ENCODE measurements around the gene IL4I1.
A peak's percentile ranks its signal among the peaks of the same experiment; 100 is the strongest.

IL4I1 gene

GRCh38 chr19:49877879-49878743 is 18.6 kb downstream of the IL4I1 start:
- peak; percentile 97 for DNase-seq (ENCODE audit: low spot score)

GRCh38 chr19:49877020-49877878 is 19.4 kb downstream of the IL4I1 start, which contains the start of the genes AKT1S1 and TBC1D17:
Gene AKT1S1 (minus strand): TSS chr19:49877355. CDS start chr19:49873295, 4,060 bp downstream.
Gene TBC1D17 (plus strand): TSS chr19:49877702. CDS start chr19:49877724, 22 bp downstream.
- DNase-seq (ENCODE audit: low spot score) = peak; percentile 93

- peak; percentile 90 for DNase-seq (ENCODE audit: low spot score)
These were observed 20.2 kb downstream of the IL4I1 start for GRCh38 chr19:49876422-49877019.

- DNase-seq (ENCODE audit: low spot score) = peak; percentile 77
These were observed 20.7 kb downstream of the IL4I1 start for GRCh38 chr19:49875857-49876421.

- no peak for DNase-seq (ENCODE audit: low spot score)
These were observed 21.5 kb downstream of the IL4I1 start for GRCh38 chr19:49875177-49875576.

GRCh38 chr19:49874503-49875157 is 22.1 kb downstream of the IL4I1 start:
- DNase-seq (ENCODE audit: low spot score) = no peak

- DNase-seq (ENCODE audit: low spot score) = no peak
These were observed 22.9 kb downstream of the IL4I1 start for GRCh38 chr19:49873834-49874233.

GRCh38 chr19:49873129-49873521 is 23.6 kb downstream of the IL4I1 start:
- no peak for DNase-seq (ENCODE audit: low spot score)

GRCh38 chr19:49872245-49873128 is 24.2 kb downstream of the IL4I1 start:
- DNase-seq (ENCODE audit: low spot score) = no peak

- no peak for DNase-seq (ENCODE audit: low spot score)
These were observed 25.2 kb downstream of the IL4I1 start for GRCh38 chr19:49871349-49871985.

- no peak for DNase-seq (ENCODE audit: low spot score)
These were observed 26.3 kb downstream of the IL4I1 start for GRCh38 chr19:49870309-49870901.

- DNase-seq (ENCODE audit: low spot score) = peak; percentile 92
These were observed 27.0 kb downstream of the IL4I1 start for GRCh38 chr19:49869484-49870308.

GRCh38 chr19:49869009-49869483 is 27.6 kb downstream of the IL4I1 start:
- DNase-seq (ENCODE audit: low spot score) = peak; percentile 65

- DNase-seq (ENCODE audit: low spot score) = peak; percentile 89
These were observed 29.5 kb downstream of the IL4I1 start, which contains the start of gene PNKP for GRCh38 chr19:49866933-49867782. Gene PNKP (minus strand): TSS chr19:49867576. CDS start chr19:49867204, 372 bp downstream.

GRCh38 chr19:49864890-49865289 is 31.8 kb downstream of the IL4I1 start:
- no peak for DNase-seq (ENCODE audit: low spot score)

GRCh38 chr19:49863935-49864320 is 32.8 kb downstream of the IL4I1 start:
- DNase-seq (ENCODE audit: low spot score) = no peak

- DNase-seq (ENCODE audit: low spot score) = no peak
These were observed 33.3 kb downstream of the IL4I1 start for GRCh38 chr19:49863254-49863934.
